ENCODE results near the gene CAMKK1.
A peak's percentile ranks its signal among the peaks of the same experiment; 100 is the strongest.

Gene CAMKK1

DNA sequence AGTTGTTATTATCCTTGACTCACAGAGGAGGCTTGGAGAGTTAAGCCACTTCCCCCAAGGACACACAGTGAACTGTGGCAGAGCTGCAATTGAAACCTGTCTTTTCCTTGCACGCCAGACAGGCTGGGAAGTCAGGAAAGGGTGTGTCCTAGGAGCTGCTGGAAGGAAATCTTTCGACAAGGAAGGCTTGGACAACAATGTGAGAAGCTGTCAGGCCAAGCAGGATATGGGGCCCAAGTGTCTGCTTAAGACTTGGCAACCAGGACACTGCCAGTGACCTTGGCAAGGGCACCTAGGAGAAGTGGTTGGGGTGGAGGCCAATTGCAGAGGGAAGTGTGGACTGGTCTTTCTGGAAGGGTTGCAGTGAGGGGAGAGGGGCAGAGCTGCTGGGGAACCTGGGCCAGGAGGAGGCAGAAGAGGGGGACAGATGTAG lies 2.1 kb upstream of the CAMKK1 start:
- Mint-ChIP-seq H3K27ac (no peak overlapping the region), H3K9me3 (ENCODE audit: low read depth) (no peaks in the 10 kb centered on the region), H3K4me1 (ENCODE audit: low read depth) (peaks cover 24% of the 10 kb centered on the region), H3K27me3 (no peaks in the 10 kb centered on the region), H3K36me3 (no peaks in the 10 kb centered on the region), H3K4me3 (no peak overlapping the region)

DNA sequence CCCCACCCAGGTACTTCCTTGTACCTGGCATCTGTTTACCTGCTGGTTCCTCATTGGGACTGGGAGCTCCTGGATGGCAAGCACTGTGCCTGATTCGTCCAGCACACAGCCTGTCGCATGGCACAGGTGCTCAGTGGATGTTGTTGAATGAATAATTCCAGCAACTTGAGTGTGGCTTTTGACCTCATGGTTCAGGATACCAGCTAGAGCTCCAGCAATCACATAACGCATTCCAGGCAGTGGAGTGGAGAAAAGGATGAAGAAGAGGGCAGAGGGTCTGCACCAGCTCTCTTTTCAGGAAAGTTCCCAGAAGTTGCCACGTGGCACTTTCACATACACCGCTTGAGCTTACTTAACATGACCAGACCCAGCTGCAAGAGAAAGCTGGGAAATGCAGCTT lies 1.3 kb upstream of the CAMKK1 start:
- Mint-ChIP-seq H3K4me1 (ENCODE audit: low read depth) (peaks cover 24% of the 10 kb centered on the region), H3K9me3 (ENCODE audit: low read depth) (no peaks in the 10 kb centered on the region), H3K27me3 (no peaks in the 10 kb centered on the region), H3K27ac (no peak overlapping the region), H3K36me3 (no peaks in the 10 kb centered on the region), H3K4me3 (peak overlapping the region; percentile 84)

DNA sequence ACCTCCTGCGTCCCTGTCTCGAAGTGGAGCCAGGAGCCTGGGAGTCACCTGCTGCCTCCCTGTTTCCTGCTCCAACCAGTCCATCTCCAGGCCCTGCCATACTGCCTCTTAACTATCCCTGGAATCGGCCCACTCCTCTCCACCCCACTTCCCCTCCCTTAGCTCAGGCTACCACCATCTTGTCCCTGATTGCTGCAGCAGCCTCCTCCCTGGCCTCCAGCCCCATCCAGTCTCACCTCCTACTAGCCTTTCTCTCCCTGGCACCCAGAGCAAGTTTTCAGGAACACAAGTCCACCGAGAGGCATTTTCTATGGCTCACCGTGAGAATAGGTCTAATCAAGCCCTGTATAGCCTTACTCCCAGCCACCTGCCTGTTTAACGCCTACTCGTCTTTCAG lies 865 bp upstream of the CAMKK1 start:
- H3K9me3 Mint-ChIP-seq (ENCODE audit: low read depth): no peaks in the 10 kb centered on the region
- no peaks in the 10 kb centered on the region for H3K27me3 Mint-ChIP-seq
- H3K4me3 Mint-ChIP-seq: peak overlapping the region; percentile 84
- peaks cover 26% of the 10 kb centered on the region for H3K4me1 Mint-ChIP-seq (ENCODE audit: low read depth)
- H3K36me3 Mint-ChIP-seq: no peaks in the 10 kb centered on the region
- no peak overlapping the region for H3K27ac Mint-ChIP-seq

DNA sequence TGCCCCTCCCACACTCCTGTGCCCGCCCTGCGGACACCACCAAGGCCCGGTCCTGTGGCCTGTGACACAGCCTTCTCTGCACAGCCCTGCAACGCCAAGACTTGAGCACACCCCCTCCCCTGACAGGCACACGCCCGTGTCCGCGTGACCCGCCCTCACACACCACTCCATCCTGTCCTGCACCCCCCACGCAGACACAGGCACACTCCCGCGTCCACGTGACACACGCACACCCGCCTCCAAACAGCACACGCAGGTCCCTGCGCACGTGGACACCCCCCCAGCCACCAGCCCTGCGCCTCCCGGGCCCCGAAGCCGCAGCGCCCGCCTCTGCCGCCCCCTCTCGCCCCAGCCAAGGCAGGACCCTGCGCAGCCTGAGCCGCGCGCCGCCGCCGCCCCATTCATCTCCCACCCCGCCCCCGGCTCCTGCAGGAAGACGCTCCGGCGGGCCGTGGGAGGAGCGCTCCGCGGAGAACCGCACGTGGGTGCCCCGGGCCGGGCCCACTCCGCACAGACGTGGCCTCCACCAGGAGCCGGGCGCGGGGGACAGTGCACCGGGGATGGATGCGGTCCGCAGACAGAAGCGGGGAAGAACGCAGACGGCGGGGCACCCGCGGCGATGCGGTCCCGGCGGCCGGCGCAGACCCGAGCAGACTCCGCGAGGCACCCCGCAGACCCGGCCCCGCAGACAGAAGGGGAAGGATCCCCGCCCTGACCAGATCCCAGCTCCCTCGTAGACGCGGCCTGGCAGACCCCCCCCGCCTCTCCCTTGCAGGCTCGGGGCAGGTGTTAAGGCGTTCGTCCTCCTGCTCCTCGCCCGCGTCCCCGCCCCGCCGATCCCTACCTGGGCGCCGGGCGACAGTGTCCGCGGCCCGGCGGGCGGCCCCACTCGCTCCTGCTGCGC lies 506 bp downstream of the CAMKK1 start:
- no peaks in the 10 kb centered on the region for H3K36me3 Mint-ChIP-seq
- H3K9me3 Mint-ChIP-seq (ENCODE audit: low read depth): no peaks in the 10 kb centered on the region
- peaks cover 34% of the 10 kb centered on the region for H3K4me1 Mint-ChIP-seq (ENCODE audit: low read depth)
- peak overlapping the region; percentile 87 for H3K4me3 Mint-ChIP-seq
- H3K27me3 Mint-ChIP-seq: no peaks in the 10 kb centered on the region
- H3K27ac Mint-ChIP-seq: peak overlapping the region; percentile 83

DNA sequence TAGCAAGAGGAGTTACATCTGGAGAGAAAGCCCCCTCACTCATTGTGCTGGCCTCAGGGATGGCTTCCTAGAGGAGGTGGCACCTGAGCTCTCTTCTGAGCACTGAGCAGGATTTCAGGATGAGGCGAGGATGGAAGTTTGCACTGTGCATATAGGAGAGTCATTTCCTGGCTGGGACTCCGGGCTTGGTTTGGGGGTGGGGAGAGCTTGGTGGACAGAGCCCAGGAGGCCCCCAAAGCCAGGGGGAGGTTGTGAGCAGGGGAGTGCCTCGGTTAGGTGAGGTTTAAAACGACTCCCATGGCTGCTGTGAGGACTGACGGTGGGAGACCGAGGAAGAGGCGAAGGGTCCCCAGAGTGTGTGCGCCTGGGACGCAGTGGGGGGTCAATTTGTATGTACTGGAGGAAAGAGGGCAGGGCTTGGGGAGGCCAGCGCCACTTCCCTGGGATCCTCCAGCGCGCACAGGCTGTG lies 1.2 kb downstream of the CAMKK1 start:
- Mint-ChIP-seq H3K27me3 (no peaks in the 10 kb centered on the region), H3K9me3 (ENCODE audit: low read depth) (no peaks in the 10 kb centered on the region), H3K27ac (peak overlapping the region; percentile 83), H3K4me1 (ENCODE audit: low read depth) (peaks cover 41% of the 10 kb centered on the region), H3K4me3 (peak overlapping the region; percentile 87), H3K36me3 (no peaks in the 10 kb centered on the region)

DNA sequence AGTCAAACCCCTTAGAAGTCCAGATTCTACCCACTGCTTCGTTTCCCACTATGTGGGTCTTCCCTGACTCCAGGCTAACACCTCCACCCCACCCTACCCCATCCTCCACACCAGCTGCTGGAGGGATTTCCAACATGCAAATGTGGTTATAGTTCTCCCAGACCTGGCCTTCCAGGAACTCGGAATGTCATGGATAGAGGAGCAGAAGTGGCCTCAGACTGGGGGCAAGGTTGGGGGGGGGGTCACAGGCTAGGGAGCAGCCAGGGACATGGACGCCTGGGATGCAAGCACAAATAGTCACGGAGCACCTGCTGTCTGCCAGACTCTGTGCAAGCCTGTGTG lies 2.0 kb downstream of the CAMKK1 start:
- Mint-ChIP-seq H3K27me3 (no peaks in the 10 kb centered on the region), H3K4me3 (peak overlapping the region; percentile 87), H3K27ac (peak overlapping the region; percentile 83), H3K4me1 (ENCODE audit: low read depth) (peaks cover 48% of the 10 kb centered on the region), H3K9me3 (ENCODE audit: low read depth) (no peaks in the 10 kb centered on the region), H3K36me3 (no peaks in the 10 kb centered on the region)

DNA sequence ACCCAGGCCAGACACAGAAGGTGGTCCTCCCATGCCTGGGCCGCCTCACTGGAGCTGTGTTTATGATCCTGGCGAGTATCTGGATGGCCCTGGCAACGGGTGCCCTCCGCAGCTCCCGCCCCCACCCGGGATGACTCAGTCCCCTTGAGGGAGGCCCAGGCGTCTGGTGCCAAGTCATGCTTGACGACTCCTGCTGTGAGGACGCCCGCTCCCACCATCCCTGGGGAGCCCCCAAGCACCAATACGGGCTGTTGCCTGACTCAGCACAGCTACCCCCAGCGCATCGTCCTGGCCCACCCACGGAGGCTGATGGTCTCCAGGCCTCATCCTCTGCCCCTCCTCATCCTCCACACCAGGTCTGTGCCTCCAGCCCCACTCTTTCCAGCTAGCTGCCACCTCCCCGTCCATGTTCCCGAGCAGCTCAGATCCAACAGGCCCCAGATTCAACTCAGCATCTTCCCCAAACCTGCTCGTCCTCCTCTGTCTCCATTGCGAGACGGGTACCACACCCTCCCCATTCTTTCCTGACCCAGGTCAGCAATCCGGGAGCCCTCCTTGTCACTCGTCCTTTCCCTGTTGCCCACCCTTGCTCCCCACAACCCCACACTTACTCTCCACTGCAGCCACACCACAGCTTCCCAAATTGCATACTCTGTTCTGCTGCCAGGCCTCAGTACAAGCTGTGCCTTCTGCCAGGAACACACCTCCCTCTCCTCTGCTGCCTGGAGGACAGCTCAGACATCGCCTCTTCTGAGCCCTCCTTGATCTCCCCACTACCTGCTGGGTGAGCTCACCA lies 2.6 kb downstream of the CAMKK1 start:
- Mint-ChIP-seq H3K36me3 (no peaks in the 10 kb centered on the region), H3K4me3 (peak overlapping the region; percentile 30), H3K4me1 (ENCODE audit: low read depth) (peaks cover 48% of the 10 kb centered on the region), H3K9me3 (ENCODE audit: low read depth) (no peaks in the 10 kb centered on the region), H3K27ac (peak overlapping the region; percentile 41), H3K27me3 (no peaks in the 10 kb centered on the region)

DNA sequence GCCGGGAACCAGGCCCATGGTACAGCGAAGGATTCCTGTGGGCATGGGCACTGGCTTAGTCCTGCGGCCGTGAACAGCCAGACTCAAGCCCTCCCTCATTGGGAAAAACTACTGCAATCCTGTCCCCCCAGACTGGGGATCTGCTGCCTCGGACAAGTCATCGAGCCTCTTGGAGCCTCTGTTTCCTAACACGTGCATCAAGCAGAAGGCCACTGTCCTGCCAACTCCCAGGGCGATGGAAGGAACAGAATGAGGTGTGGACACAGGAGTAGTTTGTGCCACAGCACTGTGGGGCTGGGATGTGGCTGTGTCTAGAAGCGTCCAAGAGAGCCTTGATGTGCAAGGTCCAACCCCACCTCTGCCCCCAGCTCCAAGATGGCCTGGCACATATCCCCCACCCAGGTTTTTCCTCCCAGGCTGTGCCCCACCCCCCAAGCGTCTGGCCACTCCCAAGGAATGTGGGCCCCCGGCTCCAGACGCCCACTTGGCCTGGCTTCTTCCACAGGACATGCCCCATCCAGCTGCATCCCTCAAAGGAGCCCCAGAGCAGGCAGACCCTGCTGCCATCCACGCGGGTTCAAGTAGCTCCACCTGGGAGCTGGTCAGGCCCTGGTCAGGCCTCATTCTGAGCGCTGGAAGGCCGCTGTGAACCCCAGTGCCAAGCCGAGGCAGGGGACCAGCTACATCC lies 3.4 kb downstream of the CAMKK1 start:
- Mint-ChIP-seq H3K4me3 (no peak overlapping the region), H3K36me3 (no peaks in the 10 kb centered on the region), H3K27me3 (no peaks in the 10 kb centered on the region), H3K4me1 (ENCODE audit: low read depth) (peaks cover 48% of the 10 kb centered on the region), H3K9me3 (ENCODE audit: low read depth) (no peaks in the 10 kb centered on the region), H3K27ac (no peak overlapping the region)

DNA sequence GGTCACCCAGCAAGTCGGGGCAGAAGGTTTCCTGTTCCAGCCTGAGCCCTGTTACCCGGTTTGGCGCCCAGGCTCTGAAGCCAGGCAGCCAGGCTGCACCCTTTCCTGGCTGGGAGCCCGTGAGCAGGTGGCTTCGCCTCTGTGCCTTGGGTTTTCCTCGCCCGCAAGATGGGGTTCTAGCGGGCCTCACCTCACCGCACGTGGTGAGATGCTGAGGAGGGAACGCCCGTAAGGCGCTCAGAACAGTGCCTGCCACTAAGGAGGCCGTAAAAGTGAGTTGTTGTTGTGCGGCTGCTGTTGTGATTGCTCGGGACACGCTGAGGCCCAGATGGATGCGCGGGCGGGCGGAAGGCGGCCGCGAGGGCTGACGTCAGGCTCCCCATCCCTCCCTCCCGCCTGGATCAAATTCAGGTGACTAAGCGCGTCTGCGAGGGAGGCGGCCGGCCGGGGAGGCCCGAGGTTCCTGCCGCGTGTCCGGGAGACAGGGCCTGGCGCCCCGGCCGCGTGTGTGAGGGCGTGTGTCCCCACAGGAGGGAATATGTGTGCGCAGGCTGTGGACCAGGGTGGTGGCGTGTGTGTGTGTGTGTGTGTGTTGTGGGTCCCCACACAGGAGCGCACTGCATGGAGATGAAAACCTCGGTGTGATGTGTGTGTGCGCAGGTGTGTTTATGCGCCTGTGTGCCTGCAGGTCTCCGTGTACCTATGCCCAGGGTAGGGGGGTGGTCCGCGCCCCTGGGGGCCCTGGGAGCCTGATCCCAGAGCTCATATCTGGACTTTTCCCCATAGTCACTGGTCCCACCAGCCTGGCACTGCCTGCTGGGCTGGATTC lies 4.3 kb downstream of the CAMKK1 start:
- H3K4me1 Mint-ChIP-seq (ENCODE audit: low read depth): peaks cover 43% of the 10 kb centered on the region
- H3K4me3 Mint-ChIP-seq: no peak overlapping the region
- H3K27me3 Mint-ChIP-seq: no peaks in the 10 kb centered on the region
- H3K9me3 Mint-ChIP-seq (ENCODE audit: low read depth): no peaks in the 10 kb centered on the region
- no peak overlapping the region for H3K27ac Mint-ChIP-seq
- no peaks in the 10 kb centered on the region for H3K36me3 Mint-ChIP-seq

DNA sequence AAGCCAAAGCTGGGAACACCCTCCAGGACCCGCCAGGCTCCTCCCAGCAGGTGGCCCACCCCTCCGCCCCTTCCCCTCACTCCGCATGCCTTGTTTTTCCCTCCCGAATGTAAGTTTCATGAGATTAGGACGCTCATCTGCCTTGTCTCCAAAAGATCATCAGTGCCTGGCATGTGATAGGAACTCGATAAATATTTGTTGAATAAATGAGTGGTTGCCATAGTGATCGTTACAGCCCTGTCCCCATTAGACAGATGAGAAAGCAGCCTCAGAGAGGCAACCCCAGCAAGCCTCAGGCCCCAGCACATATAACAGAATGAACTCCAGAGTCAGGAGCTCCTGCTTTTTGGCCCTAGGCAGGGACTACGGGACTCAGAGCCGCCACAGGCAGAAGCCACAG lies 5.0 kb downstream of the CAMKK1 start:
- no peaks in the 10 kb centered on the region for H3K27me3 Mint-ChIP-seq
- peak overlapping the region; percentile 35 for H3K27ac Mint-ChIP-seq
- H3K4me1 Mint-ChIP-seq (ENCODE audit: low read depth): peaks cover 40% of the 10 kb centered on the region
- H3K4me3 Mint-ChIP-seq: peak overlapping the region; percentile 30
- H3K36me3 Mint-ChIP-seq: no peaks in the 10 kb centered on the region
- H3K9me3 Mint-ChIP-seq (ENCODE audit: low read depth): no peaks in the 10 kb centered on the region

DNA sequence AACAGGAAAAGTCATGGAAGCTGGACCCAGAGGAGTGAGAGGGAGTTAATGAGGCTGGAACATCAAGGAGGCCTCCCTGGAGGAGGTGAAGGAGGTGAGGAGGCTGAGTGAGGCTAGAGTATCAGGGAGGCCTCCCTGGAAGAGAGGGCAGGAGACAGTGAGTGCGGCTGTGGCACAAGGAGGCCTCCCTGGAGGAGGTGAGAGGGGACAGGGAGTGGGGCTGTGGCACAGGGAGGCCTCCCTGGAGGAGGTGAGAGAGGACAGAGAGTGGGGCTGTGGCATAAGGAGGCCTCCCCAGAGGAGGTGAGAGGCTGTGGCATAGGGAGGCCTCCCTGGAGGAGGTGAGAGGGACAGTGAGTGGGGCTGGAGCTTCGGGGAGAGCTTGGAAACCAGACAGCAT lies 5.5 kb downstream of the CAMKK1 start:
- Mint-ChIP-seq H3K9me3 (ENCODE audit: low read depth) (no peaks in the 10 kb centered on the region), H3K27me3 (no peaks in the 10 kb centered on the region), H3K36me3 (no peaks in the 10 kb centered on the region), H3K4me1 (ENCODE audit: low read depth) (peaks cover 40% of the 10 kb centered on the region), H3K4me3 (peak overlapping the region; percentile 61), H3K27ac (peak overlapping the region; percentile 80)

DNA sequence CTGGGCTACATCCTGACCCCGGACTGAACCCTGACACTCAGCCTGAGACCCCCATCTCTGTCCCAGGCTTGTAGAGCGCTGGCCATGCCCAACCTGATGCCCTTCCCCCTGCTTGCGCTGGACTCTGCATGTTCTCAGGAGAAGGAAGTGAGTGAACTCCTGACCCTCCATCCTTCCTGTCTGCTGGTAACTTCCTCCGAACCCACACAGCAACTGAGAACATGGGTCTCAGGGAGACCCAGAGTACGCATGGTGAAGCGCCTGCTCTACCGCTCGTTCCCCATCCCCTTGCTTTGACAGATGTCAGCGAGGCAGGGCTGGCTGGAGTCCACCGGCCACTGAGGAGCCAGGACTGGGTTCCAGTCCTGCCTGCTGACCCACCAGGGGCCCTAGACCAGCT lies 6.1 kb downstream of the CAMKK1 start:
- Mint-ChIP-seq H3K4me1 (ENCODE audit: low read depth) (peaks cover 40% of the 10 kb centered on the region), H3K27ac (peak overlapping the region; percentile 80), H3K36me3 (no peaks in the 10 kb centered on the region), H3K4me3 (peak overlapping the region; percentile 61), H3K27me3 (no peaks in the 10 kb centered on the region), H3K9me3 (ENCODE audit: low read depth) (no peaks in the 10 kb centered on the region)

DNA sequence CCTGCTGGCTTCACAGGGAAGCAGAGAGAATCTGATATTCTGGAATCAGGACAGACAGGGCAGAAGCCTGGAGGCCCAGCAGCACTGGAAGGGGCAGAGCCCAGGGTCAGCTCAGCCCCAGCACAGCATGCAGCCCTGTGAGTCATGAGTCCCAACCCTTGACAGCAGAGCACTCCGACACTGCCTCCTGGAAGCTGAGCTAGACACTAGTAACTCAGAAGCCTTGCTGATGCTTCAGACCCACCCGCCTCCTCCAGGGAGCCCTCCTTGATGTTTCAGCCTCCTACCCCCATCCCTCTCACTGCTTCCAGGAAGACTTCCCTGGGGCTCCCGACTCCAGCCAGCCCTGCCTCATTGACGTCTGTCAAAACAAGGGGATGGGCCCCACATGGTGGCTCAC lies 6.9 kb downstream of the CAMKK1 start:
- Mint-ChIP-seq H3K27me3 (no peaks in the 10 kb centered on the region), H3K4me3 (no peak overlapping the region), H3K27ac (no peak overlapping the region), H3K9me3 (ENCODE audit: low read depth) (no peaks in the 10 kb centered on the region), H3K4me1 (ENCODE audit: low read depth) (peaks cover 32% of the 10 kb centered on the region), H3K36me3 (no peaks in the 10 kb centered on the region)

DNA sequence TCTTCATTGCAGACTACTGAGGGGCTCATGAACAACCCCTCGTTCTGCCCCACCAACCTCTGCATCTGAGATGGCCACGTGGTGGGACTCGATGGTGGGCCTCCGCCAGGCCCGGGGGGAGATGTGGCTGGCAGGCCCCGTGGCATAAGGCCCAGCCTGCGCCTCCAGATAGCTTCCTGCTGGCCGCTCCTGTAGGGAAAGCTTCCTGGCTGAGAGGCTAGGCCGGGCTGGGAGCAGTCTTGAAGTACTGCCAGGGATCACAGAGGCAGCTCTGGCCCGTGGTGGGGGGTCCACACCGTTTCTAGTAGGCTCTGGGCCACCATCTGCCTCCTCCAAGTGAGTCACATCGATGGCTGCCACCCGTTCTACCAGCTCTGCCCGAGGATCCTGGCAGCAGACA lies 7.6 kb downstream of the CAMKK1 start:
- Mint-ChIP-seq H3K27ac (no peak overlapping the region), H3K4me3 (no peak overlapping the region), H3K9me3 (ENCODE audit: low read depth) (no peaks in the 10 kb centered on the region), H3K36me3 (no peaks in the 10 kb centered on the region), H3K4me1 (ENCODE audit: low read depth) (peaks cover 26% of the 10 kb centered on the region), H3K27me3 (no peaks in the 10 kb centered on the region)
